ENCODE results near the gene LRRN2. TPM values are rescaled to one million over a fixed set of nuclear protein-coding genes. Genes with fewer than 3 reads are reported as not detected.

The LRRN2 gene
- total RNA-seq, 1 experiment from 2014 or later, result 5.8 TPM

- WGBS (ENCODE audit: extremely low coverage, insufficient read length, low lambda C conversion rate), result no CpG with 5 or more reads among the region's 4 CpGs
- H2BK5ac ChIP-seq (ENCODE audit: insufficient read length, low read length), result no peak overlapping the region
- no peak overlapping the region for H3K23ac ChIP-seq (ENCODE audit: insufficient read length, low read depth, low read length)
- H2AK5ac ChIP-seq (ENCODE audit: insufficient read length, low read length), result no peak overlapping the region
- H3K9me3 ChIP-seq (ENCODE audit: control insufficient read depth, low read depth, low read length), result peaks cover under 1% of the 10 kb centered on the region
- H4K91ac ChIP-seq (ENCODE audit: insufficient read length, low read depth, low read length), result no peak overlapping the region
- no peak overlapping the region for H3K18ac ChIP-seq (ENCODE audit: insufficient read length, low read depth, low read length)
- H3K4ac ChIP-seq (ENCODE audit: low read depth, low read length), result no peak overlapping the region
- H3K79me2 ChIP-seq (ENCODE audit: insufficient read depth, low read length), result no peaks in the 10 kb centered on the region
- DNase-seq, result no peak
- no peak for TF ChIP-seq CTCF (conservative IDR thresholded peaks at IDR 0.05)
- H3K4me3 Mint-ChIP-seq, result no peak overlapping the region
- no peak overlapping the region for H4K8ac ChIP-seq (replicated peaks; ENCODE audit: insufficient read length, low read depth, low read length)
- H2AFZ ChIP-seq (ENCODE audit: low read length), result no peak overlapping the region
- no peak overlapping the region for H3T11ph ChIP-seq (ENCODE audit: low read length)
- H2BK15ac ChIP-seq (ENCODE audit: low read depth, low read length), result no peak overlapping the region
- no peaks in the 10 kb centered on the region; the same call in 1 of the 2 replicates for H3K4me1 ChIP-seq (ENCODE audit: insufficient read depth, low read length)
- no peak overlapping the region for H3K56ac ChIP-seq (ENCODE audit: insufficient read length, low read depth, low read length)
- no peak overlapping the region for H2BK20ac ChIP-seq (ENCODE audit: low read depth, low read length, poor library complexity, severe bottlenecking)
- H3K14ac ChIP-seq (ENCODE audit: insufficient read depth, low read length), result no peak overlapping the region
- no peak overlapping the region for H2BK12ac ChIP-seq (ENCODE audit: insufficient read length, low read depth, low read length)
- H3K23me2 ChIP-seq (ENCODE audit: insufficient read length, low read depth, low read length, poor library complexity, severe bottlenecking), result no peaks in the 10 kb centered on the region
- no peak overlapping the region for H3K9ac ChIP-seq (ENCODE audit: extremely low read depth, insufficient read length, low read length)
- no peak overlapping the region for H3K4me2 ChIP-seq (ENCODE audit: insufficient read depth, insufficient read length, low read length)
- H3K9me3 Mint-ChIP-seq, result peaks cover 1 to 4% of the 10 kb centered on the region in 2 experiments
- H3K79me1 ChIP-seq (ENCODE audit: insufficient read depth, low read depth, low read length, poor library complexity, severe bottlenecking), result no peaks in the 10 kb centered on the region
- H4K5ac ChIP-seq (ENCODE audit: insufficient read length, low read depth, low read length), result no peak overlapping the region
- peaks cover 51% of the 10 kb centered on the region for H3K27me3 Mint-ChIP-seq (ENCODE audit: low read depth)
- H3K27ac Mint-ChIP-seq, result peak overlapping the region in 1 of 3 experiments; percentile 16; a peak in 1 of 7 replicates
- H3K27me3 ChIP-seq (ENCODE audit: insufficient read depth, low read length), result no peaks in the 10 kb centered on the region
- H2BK120ac ChIP-seq (ENCODE audit: low read depth, low read length, poor library complexity, severe bottlenecking), result no peak overlapping the region
- peaks cover 0 to 5% (median 0%) of the 10 kb centered on the region in 3 experiments; a peak in 3 of 7 replicates for H3K36me3 Mint-ChIP-seq (ENCODE audit: insufficient read depth in 1 of 3, low read depth in 3 of 3)
- H4K20me1 ChIP-seq (ENCODE audit: control insufficient read depth, insufficient read depth, insufficient read length), result no peaks in the 10 kb centered on the region
- no peak overlapping the region for H3K27ac ChIP-seq (ENCODE audit: insufficient read length, low read depth, low read length)
- H3K4me1 Mint-ChIP-seq, result peaks cover 27 to 28% of the 10 kb centered on the region in 2 experiments
These were observed 47.8 kb upstream of the LRRN2 start for GRCh38 chr1:204733289-204733688.
